K562 (cell line): Measurements from ENCODE around the gene MRTFB. TPM values are rescaled to one million over a fixed set of nuclear protein-coding genes. Genes with fewer than 3 reads are reported as not detected.

Source experiments
- ATAC-seq: fragments of 200-7000 bp; cut with Tn5 transposase; 3 replicates; pipeline ENCODE4 v1.9.1; 2020; ENCODE audit warnings: moderate library complexity
- BruUV-seq: library from RNA; stranded (reverse); fragments of 400-500 nt; replicated peaks from 2 replicates; lab custom pipeline; 2021; lab: Mats Ljungman, UMichigan
- CTCF ChIA-PET: fragments of 300-600 bp; formaldehyde crosslinking; extraction: SDS; loops from one replicate; lab custom pipeline; 2021; ENCODE audit warnings: low intra/inter-chr PET ratio; lab: Yijun Ruan, JAX
- POLR2A ChIA-PET: fragments of 300-600, 350-650 bp; sonication (Branson Sonifier 250); formaldehyde crosslinking; extraction: SDS; loops from one replicate; lab custom pipeline; 2021; ENCODE audit warnings: antibody characterized with exemption, inconsistent platforms; lab: Yijun Ruan, JAX
- DNase-seq, 4 experiments: peaks; one replicate each; pipeline versions ENCODE4 v3.0.0 to v3.0.0-alpha.2; 2011 to 2018; ENCODE audit warnings: low spot score in 3 of 4, mixed read lengths in 3 of 4; ENCODE audit errors: extremely low read depth in 1 of 4
- FAIRE-seq: peaks from 2 replicates; lab custom pipeline; 2011; peaks lifted over from hg19 to GRCh38; lab: Jason Lieb, UNC
- H2AFZ ChIP-seq: 2 replicates; pipeline ENCODE4 v1.6.0; 2011; ENCODE audit warnings: low read depth, low read length, control low read depth, inconsistent platforms
- H3K27ac ChIP-seq: fragments of 200-600 bp; 3 replicates; pipeline ENCODE4 v1.8.0; 2011; ENCODE audit warnings: low read depth, mild to moderate bottlenecking, control low read depth, inconsistent platforms, low read length, moderate library complexity, mixed read lengths; ENCODE audit errors: extremely low read depth
- H3K27me3 ChIP-seq, 2 experiments: fragments of 300-600 bp in 1 of 2; 2 replicates in 1 of 2; 3 replicates in 1 of 2; pipeline versions ENCODE4 v1.6.0 to v1.8.0; 2011; ENCODE audit warnings: inconsistent platforms in 2 of 2, low read length in 2 of 2, mild to moderate bottlenecking in 1 of 2, mixed read lengths in 1 of 2, moderate library complexity in 1 of 2; ENCODE audit not compliant: control insufficient read depth in 2 of 2, insufficient read depth in 2 of 2
- H3K36me3 ChIP-seq: fragments of 300-600 bp; 3 replicates; pipeline ENCODE4 v1.8.0; 2011; ENCODE audit warnings: mild to moderate bottlenecking, low read length, inconsistent platforms; ENCODE audit not compliant: control insufficient read depth, insufficient read depth
- H3K4me1 ChIP-seq, 2 experiments: fragments of 200-600 bp in 1 of 2; replicated peaks in 1 of 2; 2 replicates in 1 of 2; 3 replicates in 1 of 2; pipeline versions ENCODE4 v1.5.1 to v1.8.0; 2011; ENCODE audit warnings: inconsistent platforms in 2 of 2, low read length in 2 of 2, mild to moderate bottlenecking in 1 of 2, mixed read lengths in 1 of 2, moderate library complexity in 1 of 2; ENCODE audit not compliant: control insufficient read depth in 2 of 2, insufficient read depth in 2 of 2
- H3K4me2 ChIP-seq: 2 replicates; pipeline ENCODE4 v1.6.1; 2011; ENCODE audit warnings: low read length, control low read depth, inconsistent platforms, mixed read lengths; ENCODE audit not compliant: insufficient read depth
- H3K4me3 ChIP-seq: fragments of 200-600 bp; sonication (generic), shearing (Covaris generic); 2 replicates; pipeline ENCODE4 v1.5.1; 2016; ENCODE audit warnings: control low read depth, inconsistent platforms
- H3K79me2 ChIP-seq: fragments of 200-600 bp; 3 replicates; pipeline ENCODE4 v1.8.0; 2011; ENCODE audit warnings: low read length, inconsistent platforms; ENCODE audit not compliant: control insufficient read depth, insufficient read depth
- H3K9ac ChIP-seq, 2 experiments: 2 replicates each; pipeline versions ENCODE4 v1.6.0 to v1.6.1; 2011; ENCODE audit warnings: low read depth in 2 of 2, low read length in 2 of 2, control low read depth in 1 of 2, inconsistent platforms in 1 of 2, mild to moderate bottlenecking in 1 of 2, mixed read lengths in 1 of 2; ENCODE audit not compliant: insufficient read depth in 1 of 2
- H3K9me1 ChIP-seq: one replicate; pipeline ENCODE4 v1.6.0; 2011; ENCODE audit warnings: inconsistent platforms, mild to moderate bottlenecking, low read length, moderate library complexity; ENCODE audit not compliant: control insufficient read depth, insufficient read depth
- H3K9me3 ChIP-seq: replicated peaks from 2 replicates; pipeline ENCODE4 v1.5.1; 2011; ENCODE audit warnings: low read depth, low read length, inconsistent platforms; ENCODE audit not compliant: control insufficient read depth, insufficient read depth
- H4K20me1 ChIP-seq: replicated peaks from 2 replicates; pipeline ENCODE4 v1.6.1; 2011; ENCODE audit warnings: low read length, inconsistent platforms, mixed read lengths; ENCODE audit not compliant: control insufficient read depth, insufficient read depth
- E2F6 ChIP-seq, 2 experiments: IDR thresholded peaks; 2 replicates each; pipeline ENCODE4 v1.6.1; 2011; ENCODE audit warnings: borderline replicate concordance in 1 of 2, control low read depth in 1 of 2, low read depth in 1 of 2, low read length in 1 of 2, mild to moderate bottlenecking in 1 of 2, mixed read lengths in 1 of 2, moderate library complexity in 1 of 2; ENCODE audit not compliant: insufficient read depth in 1 of 2, insufficient read length in 1 of 2, poor library complexity in 1 of 2, severe bottlenecking in 1 of 2; ENCODE audit errors: extremely low read depth in 1 of 2
- GTF2E2 ChIP-seq: fragments of 200-800 bp; sonication (Bioruptor generic); IDR thresholded peaks from 2 replicates; pipeline ENCODE4 v1.6.1; 2016; ENCODE audit warnings: missing genetic modification characterization, missing compliant biosample characterization
- PHF21A ChIP-seq: fragments of 450-650 bp; IDR thresholded peaks from 2 replicates; pipeline ENCODE4 v1.6.1; 2017; ENCODE audit warnings: low read depth, borderline replicate concordance
- YBX1 ChIP-seq: fragments of 450-650 bp; IDR thresholded peaks from 2 replicates; pipeline ENCODE4 v1.7.1; 2016; ENCODE audit warnings: mild to moderate bottlenecking
- ZNF124 ChIP-seq: sonication (generic); formaldehyde crosslinking; IDR thresholded peaks from 2 replicates; pipeline ENCODE4 v1.8.1; 2022; ENCODE audit warnings: missing genetic modification reagents
- WGBS: fragments of 100-300 bp; shearing (Covaris generic); methylation state at CpG from one replicate; pipeline ENCODE4 v1.1.6; 2016; ENCODE audit warnings: low coverage, mixed read lengths; ENCODE audit not compliant: insufficient coverage; ENCODE audit errors: missing lambda C conversion rate; 5-methylcytosine and 5-hydroxymethylcytosine counted together
- in situ Hi-C: fragments of 300-500 bp; cut with MboI; formaldehyde crosslinking; loops from 4 replicates; pipeline ENCODE4 v1.15.0; 2018; ENCODE audit warnings: inconsistent platforms, mixed read lengths
- intact Hi-C: fragments of 100-400 bp; cut with micrococcal nuclease; formaldehyde crosslinking; loops from 2 replicates; pipeline ENCODE4 v1.14.2; 2022
- polyA plus RNA-seq, 8 experiments: library from polyadenylated mRNA; depleted of rRNA in 4 of 8; stranded (reverse) in 5 of 8; unstranded in 3 of 8; fragments of >200 nt; fragmentation: Nextera tagmentation in 2 of 8; fragmentation: Illumina TruSeq in 1 of 8; extraction: Ambion mirVana in 2 of 8; extraction: Trizol in 1 of 8; gene quantifications; 2 replicates each; pipeline versions ENCODE4 v1.2.1 to v1.2.3, GENCODE V29; 2011 to 2014; ENCODE audit warnings: inconsistent platforms in 1 of 8, missing spikeins in 1 of 8
- total RNA-seq, 7 experiments: library from RNA; depleted of rRNA in 6 of 7; stranded (reverse); fragments of >200 nt in 6 of 7; fragmentation: Illumina TruSeq in 2 of 7; extraction: Trizol in 2 of 7; gene quantifications; 2 replicates each; pipeline versions ENCODE4 v1.2.1 to v1.2.3, GENCODE V29; 2011 to 2021; ENCODE audit warnings: low replicate concordance in 1 of 7

Gene MRTFB
- total and polyA plus RNA-seq, 9 of the 15 experiments (the other 6 are each of a cell fraction or from before 2014, with no cell fraction given), result 2.2 to 12.7 (median 7.0) TPM

- intact Hi-C loops (no loop called here), in situ Hi-C loops (no loop called here)
- H3K4me1 ChIP-seq, result no peaks in the 10 kb centered on the region
- BruUV-seq, result no TSS peak
- no peak overlapping the region for H3K4me3 ChIP-seq
- H4K20me1 ChIP-seq, result no peaks in the 10 kb centered on the region
- H3K27me3 ChIP-seq, result no peaks in the 10 kb centered on the region
- no peak for DNase-seq
- POLR2A ChIA-PET, result no interaction called here
- ATAC-seq, result no peak
- H3K9me1 ChIP-seq, result no peaks in the 10 kb centered on the region
- TF ChIP-seq PHF21A, result no peak
- TF ChIP-seq ZNF124, result no peak
- TF ChIP-seq GTF2E2 (tag), result no peak
- no peak for TF ChIP-seq YBX1
- TF ChIP-seq E2F6 (IDR thresholded peaks at IDR 0.05; ENCODE audit: borderline replicate concordance in 1 of 2, extremely low read depth in 1 of 2, insufficient read depth in 1 of 2, insufficient read length in 1 of 2, low read depth in 1 of 2, low read length in 1 of 2, poor library complexity in 1 of 2, severe bottlenecking in 1 of 2), result no peak
- no peak overlapping the region for H3K9ac ChIP-seq
- peaks cover 55% of the 10 kb centered on the region; the same call in 2 of the 3 replicates for H3K36me3 ChIP-seq
- H3K9me3 ChIP-seq, result no peaks in the 10 kb centered on the region
- H3K79me2 ChIP-seq, result no peaks in the 10 kb centered on the region
- H3K4me2 ChIP-seq, result no peak overlapping the region
- H3K27ac ChIP-seq, result no peak overlapping the region
- no peak for FAIRE-seq
- CTCF ChIA-PET, result no interaction called here
- H2AFZ ChIP-seq, result no peak overlapping the region
- 90% methylated on average over 8 of the region's 8 CpGs for WGBS
These were observed 192.7 kb downstream of the MRTFB start for GRCh38 chr16:14263769-14264168.
